ENCODE measurements around the gene SLC26A8. TPM values are rescaled to one million over a fixed set of nuclear protein-coding genes. Genes with fewer than 3 reads are reported as not detected.

The SLC26A8 gene
- total RNA-seq, 1 donor from 2014 or later = not detected

DNA sequence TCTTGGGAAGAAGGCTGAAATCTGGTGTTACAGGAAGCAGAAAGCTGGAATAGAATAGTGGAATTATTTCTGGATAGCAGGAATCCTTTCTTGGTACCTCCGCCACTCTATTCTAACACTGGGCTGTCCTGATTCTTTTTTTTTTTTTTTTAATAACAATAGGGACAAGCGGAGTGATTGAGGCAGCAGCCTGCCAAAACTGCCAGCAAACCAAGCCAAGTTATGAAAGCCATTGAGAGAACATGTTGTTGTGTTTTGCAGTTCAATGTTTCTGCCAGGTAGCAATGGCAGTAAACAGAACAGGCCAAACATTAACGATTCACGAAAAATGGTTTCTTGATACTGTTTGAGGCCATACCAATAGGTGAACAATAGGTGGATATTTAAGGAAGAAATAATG, 47.1 kb downstream of the SLC26A8 start:
- Mint-ChIP-seq H3K4me3 (ENCODE audit: unreplicated experiment) (no peak overlapping the region), H3K27me3 (ENCODE audit: low read depth, unreplicated experiment) (peaks cover 11% of the 10 kb centered on the region), H3K9me3 (ENCODE audit: unreplicated experiment) (no peaks in the 10 kb centered on the region), H3K4me1 (ENCODE audit: low read depth, unreplicated experiment) (peaks cover 7% of the 10 kb centered on the region), H3K27ac (ENCODE audit: unreplicated experiment) (no peak overlapping the region), H3K36me3 (ENCODE audit: low read depth, unreplicated experiment) (no peaks in the 10 kb centered on the region)
- no peak overlapping the region for H2AFZ ChIP-seq (ENCODE audit: low read depth, low read length)
- no peak for TF ChIP-seq EZH2 (IDR thresholded peaks at IDR 0.05; ENCODE audit: insufficient read depth, low read length)
- TF ChIP-seq, protein P1, sequence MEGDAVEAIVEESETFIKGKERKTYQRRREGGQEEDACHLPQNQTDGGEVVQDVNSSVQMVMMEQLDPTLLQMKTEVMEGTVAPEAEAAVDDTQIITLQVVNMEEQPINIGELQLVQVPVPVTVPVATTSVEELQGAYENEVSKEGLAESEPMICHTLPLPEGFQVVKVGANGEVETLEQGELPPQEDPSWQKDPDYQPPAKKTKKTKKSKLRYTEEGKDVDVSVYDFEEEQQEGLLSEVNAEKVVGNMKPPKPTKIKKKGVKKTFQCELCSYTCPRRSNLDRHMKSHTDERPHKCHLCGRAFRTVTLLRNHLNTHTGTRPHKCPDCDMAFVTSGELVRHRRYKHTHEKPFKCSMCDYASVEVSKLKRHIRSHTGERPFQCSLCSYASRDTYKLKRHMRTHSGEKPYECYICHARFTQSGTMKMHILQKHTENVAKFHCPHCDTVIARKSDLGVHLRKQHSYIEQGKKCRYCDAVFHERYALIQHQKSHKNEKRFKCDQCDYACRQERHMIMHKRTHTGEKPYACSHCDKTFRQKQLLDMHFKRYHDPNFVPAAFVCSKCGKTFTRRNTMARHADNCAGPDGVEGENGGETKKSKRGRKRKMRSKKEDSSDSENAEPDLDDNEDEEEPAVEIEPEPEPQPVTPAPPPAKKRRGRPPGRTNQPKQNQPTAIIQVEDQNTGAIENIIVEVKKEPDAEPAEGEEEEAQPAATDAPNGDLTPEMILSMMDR (IDR thresholded peaks at IDR 0.05; ENCODE audit: insufficient read depth, low read depth, low read length) = no peak
- H3K4me3 ChIP-seq (ENCODE audit: insufficient read depth, low read depth, low read length) = no peak overlapping the region
- H3K27ac ChIP-seq (ENCODE audit: low read depth, low read length) = no peak overlapping the region
- no peaks in the 10 kb centered on the region for H3K27me3 ChIP-seq (ENCODE audit: insufficient read depth, low read length)
- H3K4me1 ChIP-seq (ENCODE audit: insufficient read depth, low read length) = no peaks in the 10 kb centered on the region
- H3K4me2 ChIP-seq (ENCODE audit: low read length) = no peak overlapping the region
- no peaks in the 10 kb centered on the region for H3K79me2 ChIP-seq (ENCODE audit: insufficient read depth, low read length)
- H3K9me3 ChIP-seq (ENCODE audit: insufficient read depth, low read depth, low read length) = no peaks in the 10 kb centered on the region
- no peaks in the 10 kb centered on the region for H3K36me3 ChIP-seq (ENCODE audit: insufficient read depth, low read length)
- H4K20me1 ChIP-seq (ENCODE audit: insufficient read depth, low read length) = no peaks in the 10 kb centered on the region
- DNase-seq (ENCODE audit: low read depth) = no peak
- FAIRE-seq = no peak
- no peak overlapping the region for H3K9ac ChIP-seq (ENCODE audit: low read length)

- no peaks in the 10 kb centered on the region for H3K27me3 ChIP-seq (ENCODE audit: insufficient read depth, low read length)
- peaks cover 6% of the 10 kb centered on the region for H3K4me1 Mint-ChIP-seq (ENCODE audit: low read depth, unreplicated experiment)
- no peaks in the 10 kb centered on the region for H3K36me3 ChIP-seq (ENCODE audit: insufficient read depth, low read length)
- H3K27ac ChIP-seq (ENCODE audit: low read depth, low read length) = no peak overlapping the region
- H3K4me2 ChIP-seq (ENCODE audit: low read length) = no peak overlapping the region
- no peaks in the 10 kb centered on the region for H3K79me2 ChIP-seq (ENCODE audit: insufficient read depth, low read length)
- H3K9me3 Mint-ChIP-seq (ENCODE audit: unreplicated experiment) = no peaks in the 10 kb centered on the region
- H3K36me3 Mint-ChIP-seq (ENCODE audit: low read depth, unreplicated experiment) = no peaks in the 10 kb centered on the region
- no peak overlapping the region for H3K27ac Mint-ChIP-seq (ENCODE audit: unreplicated experiment)
- no peaks in the 10 kb centered on the region for H3K4me1 ChIP-seq (ENCODE audit: insufficient read depth, low read length)
- H3K4me3 Mint-ChIP-seq (ENCODE audit: unreplicated experiment) = no peak overlapping the region
- DNase-seq (ENCODE audit: low read depth) (no peak), FAIRE-seq (no peak)
- no peak overlapping the region for H3K9ac ChIP-seq (ENCODE audit: low read length)
- H3K27me3 Mint-ChIP-seq (ENCODE audit: low read depth, unreplicated experiment) = peaks cover 2% of the 10 kb centered on the region
- no peaks in the 10 kb centered on the region for H4K20me1 ChIP-seq (ENCODE audit: insufficient read depth, low read length)
- no peak overlapping the region for H2AFZ ChIP-seq (ENCODE audit: low read depth, low read length)
- TF ChIP-seq, protein P1 (IDR thresholded peaks at IDR 0.05; ENCODE audit: insufficient read depth, low read depth, low read length) = no peak
- no peak for TF ChIP-seq EZH2 (IDR thresholded peaks at IDR 0.05; ENCODE audit: insufficient read depth, low read length)
- no peak overlapping the region for H3K4me3 ChIP-seq (ENCODE audit: insufficient read depth, low read depth, low read length)
- no peaks in the 10 kb centered on the region for H3K9me3 ChIP-seq (ENCODE audit: insufficient read depth, low read depth, low read length)
Measured at GRCh38 chr6:35973670-35974222, 50.7 kb downstream of the SLC26A8 start.
